Stimulated activated CD4-positive, alpha-beta T cell treated with anti-CD3 and anti-CD28 coated beads, TNF-alpha, amount 100 ng/mL, for 4 hours (primary cell): ENCODE measurements around the gene SLC26A5.
"Not testable (repeated sequence)": the region's sequence is repeated elsewhere in the genome, so short reads cannot be mapped to it uniquely, and the experiment has no call there.

Experiments
- DNase-seq, 3 experiments: peaks; one replicate each; pipeline ENCODE4 v3.0.0-alpha.2; 2020; ENCODE audit warnings: low read depth in 3 of 3

SLC26A5 gene

DNA sequence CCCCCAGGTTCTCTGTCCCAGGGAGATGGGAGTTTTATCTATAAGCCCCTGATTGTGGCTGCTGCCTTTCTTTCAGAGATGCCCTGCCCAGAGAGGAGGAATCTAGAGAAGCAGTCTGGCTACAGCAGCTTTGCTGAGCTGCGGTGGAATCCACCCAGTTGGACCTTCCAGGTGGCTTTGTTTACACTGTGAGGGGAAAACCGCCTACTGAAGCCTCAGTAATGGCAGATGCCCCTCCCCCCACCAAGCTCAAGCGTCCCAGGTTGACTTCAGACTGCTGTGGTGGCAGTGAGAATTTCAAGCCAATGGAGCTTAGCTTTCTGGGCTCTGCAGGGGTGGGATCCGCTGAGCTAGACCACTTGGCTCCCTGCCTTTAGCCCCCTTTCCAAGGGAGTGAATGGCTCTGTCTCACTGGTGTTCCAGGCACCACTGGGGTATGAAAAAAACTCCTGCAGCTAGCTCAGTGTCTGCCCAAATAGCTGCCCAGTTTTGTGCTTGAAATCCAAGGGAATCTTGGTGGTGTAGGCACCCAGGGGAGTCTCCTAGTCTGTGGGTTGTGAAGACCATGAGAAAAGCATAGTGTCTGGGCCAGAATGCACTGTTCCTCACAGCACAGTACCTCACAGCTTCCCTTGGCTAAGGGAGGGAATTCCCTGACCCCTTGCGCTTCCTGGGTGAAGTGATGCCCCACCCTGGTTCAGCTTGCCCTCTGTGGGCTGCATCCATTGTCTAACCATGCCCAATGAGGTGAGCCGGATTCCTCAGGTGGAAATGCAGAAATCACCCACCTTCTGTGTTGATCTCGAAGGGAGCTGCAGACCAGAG is 40.0 kb downstream of the SLC26A5 start:
- DNase-seq: not testable (repeated sequence)

DNA sequence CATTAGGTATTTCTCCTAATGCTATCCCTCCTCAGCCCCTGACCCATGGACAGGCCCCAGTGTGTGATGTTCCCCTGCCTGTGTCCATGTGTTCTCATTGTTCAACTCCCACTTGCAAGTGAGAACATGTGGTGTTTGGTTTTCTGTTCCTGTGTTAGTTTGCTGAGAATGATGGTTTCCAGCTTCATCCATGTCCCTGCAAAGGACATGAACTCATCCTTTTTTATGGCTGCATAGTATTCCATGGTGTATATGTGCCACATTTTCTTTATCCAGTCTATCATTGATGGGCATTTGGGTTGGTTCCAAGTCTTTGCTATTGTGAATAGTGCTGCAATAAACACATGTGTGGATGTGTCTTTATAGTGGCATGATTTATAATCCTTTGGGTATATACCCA is 46.3 kb downstream of the SLC26A5 start:
- not testable (repeated sequence) for DNase-seq

DNA sequence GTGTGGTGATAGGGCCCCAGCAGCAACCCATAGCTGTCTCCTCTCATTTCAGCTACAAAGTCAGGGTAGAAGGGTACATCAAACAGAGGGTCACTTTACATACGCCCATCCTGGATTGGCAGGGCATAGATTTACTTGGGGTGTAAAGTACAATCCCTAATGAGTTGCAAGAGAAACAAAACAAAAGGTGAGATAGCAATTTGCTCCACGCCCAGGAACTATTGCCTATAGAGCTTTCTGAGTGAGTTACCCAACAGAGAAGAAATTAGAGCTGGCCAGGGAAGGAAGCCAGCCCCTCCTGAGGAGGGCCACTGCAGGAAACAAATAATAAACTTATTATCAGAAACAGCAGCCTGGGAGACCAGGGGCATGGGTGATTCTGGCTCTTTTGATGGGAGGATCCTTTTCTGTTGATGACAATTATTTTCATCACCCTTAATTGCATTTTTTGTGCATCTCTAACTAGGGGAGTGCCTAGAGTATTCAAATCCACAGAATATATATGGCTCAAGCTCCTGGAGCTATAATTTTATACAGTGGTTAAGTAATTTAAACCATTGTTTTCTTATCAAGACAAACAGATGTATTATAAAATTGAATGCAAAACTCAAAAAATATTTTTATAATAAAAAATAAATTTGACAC is 47.4 kb downstream of the SLC26A5 start:
- DNase-seq: no peak

DNA sequence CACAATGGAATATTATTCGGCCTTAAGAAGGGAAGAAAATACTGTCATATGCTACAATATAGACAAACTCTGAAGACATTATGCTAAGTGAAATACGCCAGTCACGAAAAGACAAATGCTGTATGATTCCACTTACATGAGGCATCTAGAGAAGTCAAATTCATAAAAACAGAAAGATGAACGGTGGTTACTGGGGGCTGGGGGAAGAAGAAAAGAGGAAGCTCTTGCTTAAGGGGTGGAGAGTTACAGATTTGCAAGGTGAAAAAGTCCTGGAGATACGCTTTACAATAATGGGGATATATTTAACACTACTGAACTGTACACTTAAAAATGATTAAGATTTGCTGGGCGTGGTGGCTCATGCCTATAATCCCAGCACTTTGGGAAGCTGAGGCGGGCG is 49.5 kb downstream of the SLC26A5 start:
- DNase-seq: no peak

DNA sequence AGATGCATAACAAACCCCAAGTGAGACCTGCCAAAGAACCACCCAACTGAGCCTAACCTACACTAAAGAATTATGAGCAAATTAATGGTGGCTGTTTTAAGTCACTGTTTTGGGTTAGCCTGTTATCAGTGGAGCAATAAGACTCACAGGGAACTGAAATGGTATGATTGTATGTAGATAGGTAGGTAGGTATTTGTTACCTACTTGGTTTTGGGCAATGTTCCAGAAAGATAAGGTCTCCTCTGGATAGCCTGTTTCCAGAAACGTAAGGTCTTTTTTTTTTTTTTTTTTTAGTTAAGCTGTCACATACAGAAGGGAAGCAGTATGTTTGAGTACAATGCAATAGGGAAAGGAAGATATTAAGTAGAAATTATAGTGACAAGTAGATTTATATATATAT is 50.9 kb downstream of the SLC26A5 start:
- DNase-seq: no peak

DNA sequence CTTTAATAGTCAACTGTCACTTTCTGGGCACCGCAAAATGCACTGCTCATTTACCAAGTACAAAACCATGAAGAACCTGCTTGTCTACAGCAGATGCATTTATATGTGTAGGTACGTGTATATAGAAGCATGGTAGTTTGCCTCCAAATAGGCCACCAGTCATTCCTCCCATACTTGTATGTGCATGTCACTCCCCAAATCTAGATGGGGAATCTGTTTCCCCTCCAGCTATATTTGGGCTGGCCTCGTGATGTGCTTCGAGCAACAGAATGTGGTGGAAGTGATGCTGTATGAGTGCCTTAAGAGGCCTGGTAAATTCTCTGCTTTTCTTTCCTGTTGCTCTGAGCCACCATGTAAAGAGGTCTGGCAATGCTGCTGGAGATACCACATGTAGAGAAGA is 51.4 kb downstream of the SLC26A5 start:
- no peak for DNase-seq

DNA sequence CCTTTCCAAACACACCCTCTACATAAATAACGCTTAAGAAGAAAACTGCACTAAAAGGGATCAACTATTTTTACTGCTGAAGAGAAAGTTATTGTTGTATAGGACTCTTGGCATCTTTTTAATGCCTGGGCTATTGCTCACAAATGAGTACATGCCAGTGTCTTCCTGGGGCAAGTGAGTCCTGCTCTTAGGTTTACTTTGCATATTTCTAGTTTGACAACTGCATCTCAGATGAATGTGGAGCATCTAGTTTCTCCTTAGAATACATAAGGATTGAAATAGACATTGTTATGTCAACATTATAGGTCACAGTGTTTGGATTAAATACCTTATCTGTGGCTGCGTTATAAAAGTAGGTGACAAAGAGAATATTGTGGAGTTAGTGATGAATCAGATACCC is 54.0 kb downstream of the SLC26A5 start:
- no peak for DNase-seq

DNA sequence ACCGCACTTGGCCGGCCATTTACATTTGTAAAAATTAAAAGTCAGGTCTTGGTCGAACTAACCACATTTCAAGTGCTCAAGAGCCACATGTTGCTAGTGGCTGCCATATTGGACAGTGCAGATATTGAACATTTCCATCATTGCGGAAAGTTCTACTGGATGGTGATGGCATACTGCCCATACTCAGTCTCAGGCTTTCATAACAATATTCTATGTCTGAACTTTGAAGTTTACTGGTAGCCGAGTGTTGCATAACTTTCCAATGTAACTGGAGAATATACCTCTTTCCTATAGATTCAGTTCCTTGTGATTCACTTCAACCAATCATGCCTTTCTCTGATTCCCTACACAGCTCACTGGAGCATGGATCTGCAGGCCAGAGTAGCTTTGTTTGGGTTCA is 54.9 kb downstream of the SLC26A5 start:
- no peak for DNase-seq

DNA sequence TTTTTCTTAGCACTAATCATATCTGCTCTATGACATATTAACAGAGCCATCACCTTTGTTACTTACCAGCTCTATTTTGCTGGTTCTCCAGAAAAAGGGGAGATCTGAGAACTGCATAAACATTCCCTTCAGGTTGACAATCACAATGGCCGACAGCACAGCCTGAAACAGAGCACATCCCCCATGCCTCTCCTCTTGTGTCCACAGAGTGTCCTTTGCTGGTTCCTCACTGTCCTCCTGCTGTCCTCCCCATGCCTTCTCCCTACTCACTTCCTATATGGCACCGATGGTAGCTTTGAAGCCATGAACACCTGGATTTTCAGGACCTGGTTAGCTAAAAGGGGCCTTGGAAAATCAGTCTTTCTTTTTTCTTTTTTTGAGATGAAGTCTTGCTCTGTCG is 56.7 kb downstream of the SLC26A5 start:
- DNase-seq: no peak

DNA sequence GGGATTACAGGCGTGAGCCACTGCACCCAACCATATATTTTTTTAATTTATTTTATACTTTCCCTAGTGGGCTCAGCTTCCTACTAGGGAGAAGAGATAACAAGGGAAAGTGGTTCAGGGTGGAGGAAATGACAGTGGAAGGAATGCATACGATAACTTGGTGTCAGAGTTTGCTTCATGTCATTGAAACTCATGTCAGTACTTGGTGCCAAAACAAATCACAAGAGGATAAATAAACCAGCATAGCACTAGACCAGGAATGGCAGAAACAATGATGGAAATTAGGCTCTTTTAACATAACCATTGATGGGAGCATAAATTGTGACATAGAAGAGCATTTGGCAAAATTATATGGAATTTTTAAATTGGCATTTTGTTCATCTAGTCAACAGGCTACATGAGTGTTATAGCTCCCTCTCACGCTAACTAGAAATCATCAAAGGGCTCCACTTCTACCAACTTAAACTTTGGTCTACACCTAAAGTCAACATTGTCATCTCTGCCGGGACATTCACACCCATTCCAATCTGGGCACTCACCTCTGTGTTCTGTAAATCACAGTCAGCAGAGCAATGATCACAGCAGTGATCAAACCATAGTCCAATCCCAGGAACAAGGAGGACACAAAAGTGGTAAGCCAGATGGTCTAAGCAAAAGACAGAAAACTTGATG is 57.4 kb downstream of the SLC26A5 start:
- no peak for DNase-seq

DNA sequence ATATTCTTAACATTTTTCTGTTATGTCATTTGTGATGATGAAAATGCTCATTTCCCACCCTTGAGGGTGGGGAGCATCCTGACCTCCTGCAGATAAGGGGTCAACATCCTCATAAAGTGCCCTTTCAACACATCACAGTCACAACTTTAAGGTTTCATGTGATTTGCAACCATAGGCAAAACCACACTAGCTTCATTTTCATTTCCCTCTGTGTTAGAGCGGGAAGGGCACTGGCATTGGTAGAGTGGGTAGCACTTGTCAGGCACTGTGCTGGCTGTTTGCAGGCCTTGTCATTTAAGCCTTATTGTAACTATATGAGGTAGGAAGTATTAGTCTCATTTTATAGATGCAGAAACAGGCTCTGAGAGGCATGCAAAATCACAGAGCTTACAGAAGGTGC is 58.8 kb downstream of the SLC26A5 start:
- no peak for DNase-seq

DNA sequence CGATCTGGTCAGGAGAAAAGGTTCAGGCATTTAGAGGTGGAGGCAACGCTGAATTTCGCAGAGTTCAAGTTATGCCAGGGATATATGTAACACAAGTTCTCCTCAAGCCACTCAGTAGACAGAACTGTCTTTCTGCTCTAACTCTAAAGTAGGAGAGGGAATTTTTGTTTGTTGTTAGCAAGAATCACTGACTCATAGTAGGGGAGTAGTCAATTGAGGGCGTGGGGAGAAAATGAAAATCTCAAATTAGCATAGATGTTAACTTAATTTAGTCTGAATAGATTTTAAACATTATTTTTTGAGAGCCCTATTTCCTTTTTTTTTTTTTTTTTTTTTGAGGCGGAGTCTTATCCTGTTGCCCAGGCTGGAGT is 64.0 kb downstream of the SLC26A5 start:
- DNase-seq: no peak

DNA sequence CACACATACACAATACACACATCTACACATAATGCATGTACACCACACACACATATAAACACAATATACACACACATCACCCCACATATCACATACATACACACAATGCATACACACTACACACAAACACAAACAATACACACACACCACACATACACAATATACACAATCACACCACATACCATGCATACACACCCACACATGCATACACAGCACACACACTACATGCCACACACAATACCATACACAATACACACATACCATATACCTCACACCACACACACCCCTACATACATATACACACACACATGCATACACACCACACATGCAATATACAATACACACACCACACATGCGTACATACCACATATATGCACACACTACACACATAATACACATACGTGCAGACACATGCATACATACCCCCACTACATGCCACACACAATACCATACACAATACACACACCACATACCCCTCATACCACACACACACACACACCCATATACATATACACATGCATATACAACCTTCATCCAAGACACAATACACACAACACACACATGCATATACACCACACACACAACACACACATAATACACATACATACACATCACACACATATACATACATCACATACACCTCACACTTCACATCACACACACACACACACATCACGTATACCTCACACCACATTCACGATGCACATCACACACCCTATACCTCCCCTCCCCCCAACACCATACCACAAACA is 64.6 kb downstream of the SLC26A5 start:
- no peak for DNase-seq

DNA sequence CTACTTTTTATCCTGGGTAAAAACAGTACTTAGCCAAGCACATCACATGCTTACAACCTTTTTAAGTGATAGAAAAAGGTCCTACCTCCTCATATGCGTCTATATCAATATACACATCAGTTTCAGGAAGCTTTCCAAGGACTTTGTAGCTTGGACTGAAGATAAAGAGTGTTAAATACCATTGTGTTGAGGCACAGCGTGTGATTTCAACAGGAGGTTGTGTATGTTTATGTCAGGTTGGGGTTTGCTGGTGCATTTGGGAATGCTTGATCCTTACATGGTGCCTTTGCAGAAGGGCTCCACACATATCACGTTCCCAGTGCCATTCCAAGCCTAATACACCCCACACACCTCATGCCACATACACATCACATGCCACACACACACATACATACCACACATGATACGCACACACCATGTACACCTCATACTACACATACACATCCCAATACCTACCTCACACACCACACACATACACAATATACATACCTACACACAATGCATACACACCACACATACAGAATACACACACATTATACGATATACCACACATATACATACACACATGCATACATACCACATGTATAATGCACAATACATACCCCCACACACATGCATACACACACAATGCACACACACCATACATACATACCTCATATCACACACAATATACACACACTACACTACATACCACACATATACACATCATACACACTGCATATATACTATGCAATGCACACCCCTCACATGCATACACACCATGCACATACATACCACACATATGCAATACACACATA is 65.4 kb downstream of the SLC26A5 start:
- DNase-seq: no peak

DNA sequence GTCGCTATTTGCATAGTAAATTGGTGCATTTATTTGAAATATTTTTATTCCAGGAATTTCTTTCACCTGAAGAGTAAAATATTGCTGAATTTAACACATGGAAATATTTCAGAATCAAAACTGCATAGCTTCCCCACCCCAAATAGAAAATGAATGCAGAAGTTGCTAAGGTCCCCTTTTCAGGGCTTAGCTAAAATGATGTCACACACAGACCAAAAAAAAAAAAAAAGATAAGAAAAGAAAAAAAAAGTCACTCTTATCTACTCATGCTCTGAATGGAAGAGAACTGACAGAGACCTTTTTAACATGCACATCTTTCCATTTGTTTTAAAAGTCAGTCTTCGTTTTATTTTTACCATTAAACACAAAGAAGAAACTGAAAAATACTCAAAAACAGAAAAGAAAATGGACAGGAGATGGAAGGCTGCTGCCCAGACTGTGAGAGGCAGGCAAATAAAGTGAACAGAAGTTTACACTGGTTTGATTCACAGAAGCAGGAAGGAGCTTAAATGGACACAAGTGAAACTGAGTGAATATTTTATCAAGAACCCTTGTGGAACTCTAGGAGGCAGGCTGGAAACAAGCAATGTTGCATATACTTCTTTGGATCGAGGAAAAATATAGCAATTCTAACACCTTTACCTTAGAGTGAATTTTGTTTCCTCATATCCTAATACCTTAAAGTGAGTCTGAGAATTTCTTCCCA is 66.6 kb downstream of the SLC26A5 start:
- DNase-seq: no peak

DNA sequence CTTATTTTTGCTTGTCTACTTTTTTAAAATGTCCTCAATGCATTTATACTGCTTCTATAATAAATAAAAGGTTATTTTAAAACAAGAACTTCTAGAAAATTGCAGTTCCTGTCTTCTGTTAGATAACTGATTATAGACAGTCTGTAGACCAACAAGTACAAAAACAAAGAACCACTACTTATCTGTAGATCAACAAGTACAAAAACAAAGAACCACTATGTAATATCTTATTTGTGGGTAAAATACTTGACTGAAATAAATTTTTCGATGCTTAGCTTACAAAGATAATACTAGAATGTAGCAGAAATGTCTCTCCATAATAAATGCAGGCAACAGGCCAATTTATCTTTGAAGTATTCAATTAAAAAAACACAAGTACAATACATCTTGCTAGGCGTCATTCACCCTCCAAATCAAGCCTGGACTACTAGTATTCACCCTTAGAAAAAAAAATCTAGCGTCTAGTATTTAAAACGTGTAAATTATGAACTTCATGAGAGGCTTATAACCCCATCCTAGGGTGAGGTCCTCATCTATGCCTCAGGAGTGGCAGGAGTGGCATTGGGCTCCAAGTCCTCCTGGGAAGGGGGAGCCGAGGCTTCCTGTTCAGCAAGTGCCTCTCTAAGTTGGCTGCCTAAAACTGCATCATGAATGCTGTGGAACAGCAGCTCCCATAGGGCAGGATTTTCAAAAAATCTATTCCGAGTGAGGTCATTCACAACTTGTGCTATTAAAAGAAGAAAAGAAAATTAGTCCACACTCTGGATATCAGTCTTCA is 72.0 kb downstream of the SLC26A5 start:
- DNase-seq: no peak

DNA sequence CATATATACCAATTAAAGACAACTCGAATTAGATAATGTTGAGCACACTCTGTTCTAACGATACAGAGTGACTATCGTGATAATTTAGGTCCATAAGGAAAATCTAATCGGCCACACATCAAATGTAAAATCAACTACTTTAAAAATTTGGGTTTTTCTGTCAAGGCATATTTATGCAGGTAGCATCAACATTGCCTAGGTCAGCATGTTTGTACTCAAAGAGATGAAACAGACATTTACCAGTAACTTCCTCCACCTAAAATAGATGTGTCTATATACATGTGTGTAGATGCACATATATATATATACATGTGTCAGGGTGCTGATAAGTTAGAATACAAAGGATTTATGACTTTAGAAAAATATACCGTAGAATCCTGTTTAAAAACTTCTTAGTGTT is 76.6 kb downstream of the SLC26A5 start:
- DNase-seq: no peak

DNA sequence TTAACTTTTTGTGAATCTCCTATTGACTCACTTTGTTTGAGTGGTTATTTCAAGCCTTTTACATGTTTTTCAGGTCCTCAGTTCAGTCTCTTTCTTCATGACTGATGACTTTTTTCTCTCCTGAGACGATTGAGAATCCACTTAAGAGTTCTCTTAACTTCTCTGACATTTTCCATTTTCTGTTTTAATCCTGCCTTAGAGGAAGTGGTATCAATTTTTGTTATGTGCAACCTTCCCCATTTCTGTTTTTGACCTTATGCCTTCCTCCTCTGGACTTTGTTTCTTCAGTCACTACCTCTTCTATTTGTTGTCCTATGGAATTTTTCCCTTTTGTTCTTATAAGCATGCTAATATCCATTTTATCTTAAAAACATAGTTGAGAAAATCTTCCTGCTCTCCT is 96.2 kb downstream of the SLC26A5 start:
- DNase-seq: no peak

DNA sequence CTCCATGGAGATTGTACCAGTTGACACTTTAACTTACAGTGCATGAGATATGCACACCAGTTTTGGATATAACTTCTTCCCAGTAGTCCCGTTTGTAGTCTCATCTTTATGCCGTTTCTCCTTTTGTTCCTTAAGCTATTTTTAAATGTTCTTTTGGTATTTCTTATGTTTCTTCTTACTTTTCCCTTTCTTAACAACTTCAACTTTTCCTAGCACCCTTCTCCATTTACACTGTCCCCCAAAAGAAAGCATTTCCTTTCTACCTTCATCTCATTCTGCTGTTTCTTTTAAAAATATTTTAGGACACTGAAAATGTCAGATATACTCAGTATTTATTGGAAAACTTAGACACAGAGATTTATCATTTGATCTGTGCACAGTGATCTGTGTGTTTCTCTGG is 97.0 kb downstream of the SLC26A5 start:
- no peak for DNase-seq

DNA sequence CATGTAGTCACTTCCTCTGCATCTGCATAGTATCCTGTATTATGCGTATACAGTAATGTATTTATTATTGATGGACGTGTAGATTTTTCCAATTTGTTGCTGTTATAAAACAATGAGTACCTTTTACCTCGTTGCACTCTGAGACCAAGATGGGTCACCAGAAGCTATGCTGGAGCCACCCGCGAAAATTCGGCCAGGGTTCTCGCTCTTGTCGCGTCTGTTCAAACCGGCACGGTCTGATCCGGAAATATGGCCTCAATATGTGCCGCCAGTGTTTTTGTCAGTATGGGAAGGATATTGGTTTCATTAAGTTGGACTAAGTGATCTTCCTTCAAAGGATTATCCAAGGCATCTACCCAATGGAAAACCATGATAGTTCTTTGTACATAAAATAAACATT is 97.6 kb downstream of the SLC26A5 start:
- DNase-seq: no peak
